OCI-LY1 (cell line): ENCODE measurements around the gene MAPK10.

Experiments used
- H2AFZ ChIP-seq: fragments of 200-600 bp; sonication (generic), shearing (Covaris generic); 2 replicates; pipeline ENCODE4 v1.6.0; 2014; ENCODE audit warnings: antibody characterized with exemption, mild to moderate bottlenecking, low read length
- H3F3A ChIP-seq: fragments of 200-600 bp; sonication (generic), shearing (Covaris generic); 2 replicates; pipeline ENCODE4 v1.6.0; 2014; ENCODE audit warnings: mild to moderate bottlenecking, antibody characterized with exemption, low read length, moderate library complexity; ENCODE audit not compliant: insufficient read depth
- H3K27ac ChIP-seq: fragments of 200-600 bp; sonication (generic); 2 replicates; pipeline ENCODE4 v1.5.1; 2014; ENCODE audit warnings: low read length, mixed run types, mild to moderate bottlenecking, low read depth; ENCODE audit not compliant: poor library complexity, severe bottlenecking
- H3K27me3 ChIP-seq: fragments of 200-600 bp; sonication (generic); 2 replicates; pipeline ENCODE4 v1.6.0; 2014; ENCODE audit warnings: antibody characterized with exemption, mild to moderate bottlenecking, low read length, moderate library complexity; ENCODE audit not compliant: insufficient read depth
- H3K36me3 ChIP-seq: fragments of 200-600 bp; sonication (generic); 2 replicates; pipeline ENCODE4 v1.6.1; 2014; ENCODE audit warnings: mild to moderate bottlenecking, antibody characterized with exemption, low read length, moderate library complexity, mixed read lengths; ENCODE audit not compliant: insufficient read depth
- H3K4me1 ChIP-seq: fragments of 200-600 bp; sonication (generic); 2 replicates; pipeline ENCODE4 v1.5.1; 2014; ENCODE audit warnings: mild to moderate bottlenecking, low read length, moderate library complexity; ENCODE audit not compliant: insufficient read depth, severe bottlenecking
- H3K4me2 ChIP-seq: fragments of 200-600 bp; sonication (generic), shearing (Covaris generic); 2 replicates; pipeline ENCODE4 v1.6.1; 2014; ENCODE audit warnings: low read length
- H3K4me3 ChIP-seq: fragments of 200-600 bp; sonication (generic); 2 replicates; pipeline ENCODE4 v1.5.1; 2014; ENCODE audit warnings: low read length, low read depth, mild to moderate bottlenecking, mixed read lengths; ENCODE audit not compliant: poor library complexity, severe bottlenecking
- H3K79me2 ChIP-seq: fragments of 200-600 bp; shearing (Covaris generic); 2 replicates; pipeline ENCODE4 v1.6.1; 2016; ENCODE audit warnings: mixed run types, low read length, mixed read lengths; ENCODE audit not compliant: insufficient read depth
- H3K9ac ChIP-seq: fragments of 200-600 bp; sonication (generic), shearing (Covaris generic); 2 replicates; pipeline ENCODE4 v1.6.1; 2014; ENCODE audit warnings: mild to moderate bottlenecking, low read length, mixed read lengths
- H3K9me2 ChIP-seq: fragments of 200-600 bp; sonication (generic), shearing (Covaris generic); 2 replicates; pipeline ENCODE4 v1.6.1; 2014; ENCODE audit warnings: low read depth, mild to moderate bottlenecking, low read length, mixed read lengths
- H3K9me3 ChIP-seq: fragments of 200-600 bp; shearing (Covaris generic); 2 replicates; pipeline ENCODE4 v1.6.1; 2014; ENCODE audit warnings: low read length, mixed read lengths
- H4K20me1 ChIP-seq: fragments of 200-600 bp; sonication (generic), shearing (Covaris generic); 2 replicates; pipeline ENCODE4 v1.6.0; 2016; ENCODE audit warnings: mild to moderate bottlenecking, low read length; ENCODE audit not compliant: insufficient read depth
- EZH2 ChIP-seq: fragments of 200-600 bp; sonication (generic), shearing (Covaris generic); IDR thresholded peaks from 2 replicates; pipeline ENCODE4 v1.8.0; 2017; ENCODE audit warnings: borderline replicate concordance, mixed run types, mild to moderate bottlenecking, antibody characterized with exemption, low read length, moderate library complexity, mixed read lengths
- TF ChIP-seq, protein P1 (sequence below): fragments of 200-600 bp; sonication (generic), shearing (Covaris generic); IDR thresholded peaks from 2 replicates; pipeline ENCODE4 v1.5.1; 2017; ENCODE audit warnings: mild to moderate bottlenecking, antibody characterized with exemption, low read length, moderate library complexity, mixed read lengths

The MAPK10 gene

DNA sequence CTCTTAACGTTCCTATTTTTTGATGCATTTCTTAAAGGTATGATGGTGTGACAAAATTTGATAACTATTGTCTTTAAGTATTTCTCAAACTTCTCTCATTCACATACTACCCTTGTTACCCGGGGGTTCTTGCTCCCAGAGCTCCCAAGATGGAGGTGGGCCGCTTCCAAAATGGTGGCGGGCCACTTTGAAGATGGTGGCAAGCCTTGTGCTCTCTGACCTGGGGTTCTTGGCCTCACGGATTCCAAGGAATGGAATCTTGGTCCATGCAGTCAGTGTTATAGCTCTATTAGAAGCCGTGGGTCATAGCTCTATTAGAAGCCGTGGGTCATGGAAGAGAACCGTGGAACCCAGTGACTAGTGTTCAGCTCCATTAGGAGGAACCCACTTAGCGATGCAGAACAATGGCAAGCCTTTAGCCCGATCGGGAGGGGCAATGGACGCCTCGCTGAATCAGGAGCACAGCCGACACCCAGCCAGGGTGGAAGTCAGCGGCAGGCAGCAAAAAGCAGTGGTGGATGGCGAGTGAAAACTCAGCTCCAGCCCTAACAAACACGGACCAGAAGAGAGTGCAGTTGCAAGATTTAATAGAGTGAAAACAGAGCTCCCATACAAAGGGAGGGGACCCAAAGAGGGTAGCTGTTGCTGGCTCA lies 403.4 kb downstream of the MAPK10 start:
- no peak overlapping the region for H2AFZ ChIP-seq

DNA sequence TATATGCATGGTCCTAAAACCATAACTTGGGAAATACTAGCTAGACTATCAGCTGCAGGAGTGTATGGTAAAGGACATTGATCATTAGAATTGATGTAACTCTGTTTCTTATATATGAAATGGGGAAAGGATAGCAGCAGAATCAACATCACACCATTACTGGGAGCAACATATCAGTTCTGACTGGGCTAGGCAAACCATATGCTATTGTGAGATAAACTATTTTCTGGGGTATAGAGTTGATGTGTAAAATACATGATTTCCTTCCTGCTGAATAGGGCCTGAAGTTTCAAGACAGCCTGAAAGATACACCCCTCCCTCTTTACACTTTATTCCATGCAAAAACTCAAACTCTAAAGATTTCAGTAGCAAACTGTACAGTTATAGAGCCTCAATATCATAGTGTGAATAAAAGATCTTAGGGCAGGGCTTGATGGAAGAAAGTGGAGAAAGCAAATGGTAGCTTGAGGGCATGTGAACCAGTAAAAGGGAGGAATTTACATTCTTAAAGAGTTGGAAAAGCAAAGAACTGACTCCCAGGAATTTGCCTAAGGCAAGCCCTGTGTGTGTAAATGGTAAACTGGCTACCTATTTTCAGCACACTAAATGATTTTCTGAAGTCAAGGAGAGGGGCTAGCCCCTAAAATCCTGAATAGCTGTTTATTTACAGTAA lies 404.1 kb downstream of the MAPK10 start:
- H3K9me2 ChIP-seq, result no peaks in the 10 kb centered on the region
- H4K20me1 ChIP-seq, result no peaks in the 10 kb centered on the region
- H3K9ac ChIP-seq, result no peak overlapping the region
- H3K4me2 ChIP-seq, result no peak overlapping the region
- TF ChIP-seq, protein P1, sequence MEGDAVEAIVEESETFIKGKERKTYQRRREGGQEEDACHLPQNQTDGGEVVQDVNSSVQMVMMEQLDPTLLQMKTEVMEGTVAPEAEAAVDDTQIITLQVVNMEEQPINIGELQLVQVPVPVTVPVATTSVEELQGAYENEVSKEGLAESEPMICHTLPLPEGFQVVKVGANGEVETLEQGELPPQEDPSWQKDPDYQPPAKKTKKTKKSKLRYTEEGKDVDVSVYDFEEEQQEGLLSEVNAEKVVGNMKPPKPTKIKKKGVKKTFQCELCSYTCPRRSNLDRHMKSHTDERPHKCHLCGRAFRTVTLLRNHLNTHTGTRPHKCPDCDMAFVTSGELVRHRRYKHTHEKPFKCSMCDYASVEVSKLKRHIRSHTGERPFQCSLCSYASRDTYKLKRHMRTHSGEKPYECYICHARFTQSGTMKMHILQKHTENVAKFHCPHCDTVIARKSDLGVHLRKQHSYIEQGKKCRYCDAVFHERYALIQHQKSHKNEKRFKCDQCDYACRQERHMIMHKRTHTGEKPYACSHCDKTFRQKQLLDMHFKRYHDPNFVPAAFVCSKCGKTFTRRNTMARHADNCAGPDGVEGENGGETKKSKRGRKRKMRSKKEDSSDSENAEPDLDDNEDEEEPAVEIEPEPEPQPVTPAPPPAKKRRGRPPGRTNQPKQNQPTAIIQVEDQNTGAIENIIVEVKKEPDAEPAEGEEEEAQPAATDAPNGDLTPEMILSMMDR, result no peak
- no peak for TF ChIP-seq EZH2
- no peak overlapping the region for H3K4me3 ChIP-seq
- H3K9me3 ChIP-seq, result no peaks in the 10 kb centered on the region
- no peaks in the 10 kb centered on the region for H3K79me2 ChIP-seq
- H2AFZ ChIP-seq, result no peak overlapping the region
- H3K27ac ChIP-seq, result no peak overlapping the region
- no peaks in the 10 kb centered on the region for H3K4me1 ChIP-seq
- H3K36me3 ChIP-seq, result peaks cover 36% of the 10 kb centered on the region
- no peaks in the 10 kb centered on the region for H3K27me3 ChIP-seq
- no peaks in the 10 kb centered on the region for H3F3A ChIP-seq

More for the DNA sequence above, 403.4 kb downstream of the MAPK10 start:
- Histone ChIP-seq H3K9me2 (no peaks in the 10 kb centered on the region), H3K4me2 (no peak overlapping the region), H3K27ac (no peak overlapping the region), H3K9ac (no peak overlapping the region), H3K27me3 (no peaks in the 10 kb centered on the region), H3K4me1 (no peaks in the 10 kb centered on the region), H3F3A (no peaks in the 10 kb centered on the region), H3K79me2 (no peaks in the 10 kb centered on the region), H4K20me1 (no peaks in the 10 kb centered on the region), H3K36me3 (peaks cover 36% of the 10 kb centered on the region), H3K9me3 (no peaks in the 10 kb centered on the region), H3K4me3 (no peak overlapping the region)
- TF ChIP-seq EZH2, result no peak
- TF ChIP-seq, protein P1, result no peak

DNA sequence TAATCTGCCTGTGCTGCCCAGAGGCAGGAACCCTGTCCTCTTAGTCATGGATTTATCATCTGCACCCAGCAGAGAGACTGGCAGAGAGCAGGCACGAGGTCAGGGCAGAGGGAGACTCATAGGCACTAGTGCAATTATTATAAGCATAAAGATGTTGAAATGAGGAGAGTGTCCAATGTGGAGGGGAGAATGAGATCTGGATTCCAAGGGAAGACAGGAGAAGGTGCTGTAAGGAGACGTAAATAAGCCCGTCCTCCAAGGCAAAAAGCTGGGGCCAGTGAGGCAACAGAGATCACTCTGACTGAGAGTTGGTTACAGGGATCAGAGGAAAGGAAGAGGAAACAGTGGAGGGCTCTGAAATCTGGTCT lies 406.2 kb downstream of the MAPK10 start:
- Histone ChIP-seq H3K27ac (no peak overlapping the region), H3K27me3 (no peaks in the 10 kb centered on the region), H3K4me1 (no peaks in the 10 kb centered on the region), H3K9me3 (no peaks in the 10 kb centered on the region), H3K9me2 (no peaks in the 10 kb centered on the region), H3K79me2 (no peaks in the 10 kb centered on the region), H3K4me2 (no peak overlapping the region), H3K4me3 (no peak overlapping the region), H2AFZ (no peak overlapping the region), H4K20me1 (no peaks in the 10 kb centered on the region), H3K9ac (no peak overlapping the region), H3F3A (no peaks in the 10 kb centered on the region), H3K36me3 (peaks cover 49% of the 10 kb centered on the region)
- TF ChIP-seq EZH2, result no peak
- TF ChIP-seq, protein P1, result no peak
